ENCODE data around the gene PCSK5.

Gene PCSK5

DNA sequence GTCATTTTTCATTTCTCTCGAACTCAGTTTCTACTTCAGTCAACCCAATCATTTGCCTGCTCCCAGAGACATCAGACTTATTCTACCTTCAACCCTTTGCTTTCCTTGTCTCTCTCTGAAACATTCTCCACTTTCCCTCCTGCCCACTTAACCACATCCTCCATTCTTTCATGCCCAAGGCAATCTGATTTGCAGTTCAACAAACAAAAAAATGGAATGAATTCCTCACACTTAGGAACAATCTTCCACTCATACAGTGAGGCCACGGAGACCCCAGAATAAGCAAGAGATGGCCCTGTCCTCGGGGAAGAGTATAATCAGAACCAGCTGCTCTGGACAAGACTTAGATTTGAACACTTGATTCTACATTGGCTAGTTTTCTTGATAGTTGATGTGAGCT is 323.3 kb downstream of the PCSK5 start:
- no peak for DNase-seq

DNA sequence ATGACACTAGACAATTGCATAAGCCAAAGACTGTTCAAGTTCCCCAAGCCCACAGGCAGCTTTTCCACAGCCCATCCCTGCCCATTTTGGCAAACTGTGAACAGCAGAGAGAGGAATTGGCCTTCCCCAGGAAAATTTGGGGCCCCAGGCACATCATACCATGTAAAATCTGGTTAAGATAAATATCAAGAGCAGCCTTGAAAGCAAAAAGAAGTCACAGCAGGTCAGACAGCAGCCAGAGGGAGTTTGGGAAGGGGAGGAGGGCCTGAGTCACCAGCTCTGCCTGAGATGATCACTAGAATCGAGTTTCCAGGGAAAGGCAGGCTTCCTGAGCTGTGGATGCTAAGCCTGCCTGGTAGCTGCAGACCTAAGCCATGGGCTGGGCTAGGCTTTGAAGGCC is 324.6 kb downstream of the PCSK5 start:
- no peak for DNase-seq

DNA sequence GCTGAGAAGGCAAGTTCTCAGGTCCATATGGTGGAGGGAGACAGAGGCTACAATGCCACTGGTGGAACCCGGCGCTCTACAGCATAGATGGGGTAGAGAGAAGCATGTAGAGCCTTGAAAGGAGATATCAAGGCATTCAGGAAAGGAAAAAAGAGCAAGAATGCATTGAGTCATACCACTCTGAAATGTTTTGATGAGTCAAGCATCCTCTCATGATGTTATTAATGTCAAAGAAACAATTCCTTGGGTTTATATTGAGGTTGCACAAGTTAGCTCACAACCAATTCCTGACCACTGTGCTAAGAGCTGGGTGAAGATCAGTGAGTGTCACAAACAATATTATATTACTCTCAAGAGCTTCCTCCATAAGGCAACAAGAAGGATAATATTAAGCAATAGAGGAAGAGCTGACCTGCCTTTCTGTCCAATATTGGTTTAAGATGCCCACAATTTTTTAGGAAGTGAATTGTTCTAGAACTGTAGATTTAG is 325.7 kb downstream of the PCSK5 start:
- DNase-seq: no peak

DNA sequence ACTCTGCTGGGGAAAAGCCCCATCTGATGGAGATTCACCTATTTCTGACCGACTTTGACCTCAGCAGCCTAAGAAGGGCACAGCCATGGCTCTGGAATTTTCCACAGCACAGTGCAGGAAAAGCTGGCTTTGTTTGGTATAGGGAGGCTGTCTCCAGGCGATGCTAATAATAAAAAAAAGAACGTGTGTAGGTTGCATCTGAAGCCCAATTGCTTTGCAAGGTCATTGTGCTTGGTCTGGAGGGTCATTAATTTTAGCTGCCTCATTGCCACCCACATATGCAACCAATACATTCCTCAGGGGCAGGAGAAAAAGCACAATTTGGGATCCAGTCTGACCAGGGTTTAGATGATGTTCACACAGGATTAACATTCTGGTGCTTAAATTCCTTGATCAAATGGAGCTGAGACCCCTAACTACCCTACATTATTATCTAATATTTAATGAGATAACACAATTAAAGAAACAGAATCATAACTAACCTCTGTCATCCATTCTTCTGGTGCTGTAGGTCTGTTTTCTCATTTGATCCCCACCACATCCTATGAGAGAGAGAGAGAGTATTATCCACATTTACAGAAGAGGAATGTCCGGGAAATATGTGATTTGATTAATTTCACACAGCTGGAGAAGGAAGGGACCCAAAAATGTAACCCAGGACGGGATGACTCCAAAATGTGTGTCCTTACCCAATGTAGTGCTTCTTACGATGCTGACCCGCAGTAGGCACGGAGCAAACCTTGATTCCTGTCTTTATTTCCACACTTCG is 327.8 kb downstream of the PCSK5 start:
- no peak for DNase-seq

- DNase-seq: no peak
These were observed 328.5 kb downstream of the PCSK5 start for GRCh38 chr9:76218886-76219445.

GRCh38 chr9:76219560-76220151 is 329.2 kb downstream of the PCSK5 start:
- no peak for DNase-seq

DNA sequence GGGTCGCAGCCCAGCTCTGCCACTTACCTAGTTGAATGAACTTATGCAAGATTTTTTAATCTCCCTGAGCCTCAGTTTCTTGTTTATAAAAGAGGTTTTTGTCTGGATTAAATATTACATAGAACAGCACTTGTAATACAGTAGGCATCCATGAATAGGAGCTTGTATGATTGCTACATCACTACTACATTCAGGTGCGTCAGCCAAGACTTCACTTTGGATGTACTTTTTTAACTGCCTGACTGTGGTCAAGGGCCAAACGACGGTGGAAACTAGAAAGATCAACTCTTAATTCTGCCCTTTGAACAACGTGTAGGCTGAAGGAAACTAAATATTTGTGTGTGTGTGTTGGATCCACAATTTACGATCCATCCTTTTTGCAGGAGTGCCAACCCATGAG is 330.9 kb downstream of the PCSK5 start:
- DNase-seq: no peak

- DNase-seq: no peak
These were observed 333.4 kb downstream of the PCSK5 start for GRCh38 chr9:76223749-76224340.

GRCh38 chr9:76227156-76227555 is 336.7 kb downstream of the PCSK5 start:
- DNase-seq: no peak

DNA sequence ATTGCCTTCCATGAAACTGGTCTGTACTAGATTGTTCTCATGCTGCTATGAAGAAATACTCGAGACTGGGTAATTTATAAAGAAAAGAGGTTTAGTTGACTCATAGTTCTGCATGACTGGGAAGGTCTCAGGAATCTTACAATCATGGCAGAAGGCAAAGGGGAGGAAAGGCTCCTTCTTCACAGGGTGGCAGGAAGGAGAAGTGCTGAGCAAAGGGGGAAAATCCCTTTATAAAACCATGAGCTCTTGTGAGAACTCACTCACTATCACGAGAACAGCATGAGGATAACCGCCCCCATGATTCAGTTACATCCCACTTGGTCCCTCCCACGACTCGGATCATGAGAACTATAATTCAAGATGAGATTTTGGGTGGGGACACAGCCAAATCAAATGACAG is 340.5 kb downstream of the PCSK5 start:
- no peak for DNase-seq

GRCh38 chr9:76232861-76233489 is 342.5 kb downstream of the PCSK5 start:
- no peak for DNase-seq

GRCh38 chr9:76240578-76240977 is 350.1 kb downstream of the PCSK5 start:
- no peak for DNase-seq

GRCh38 chr9:76245518-76245917 is 355.0 kb downstream of the PCSK5 start:
- no peak for DNase-seq

DNA sequence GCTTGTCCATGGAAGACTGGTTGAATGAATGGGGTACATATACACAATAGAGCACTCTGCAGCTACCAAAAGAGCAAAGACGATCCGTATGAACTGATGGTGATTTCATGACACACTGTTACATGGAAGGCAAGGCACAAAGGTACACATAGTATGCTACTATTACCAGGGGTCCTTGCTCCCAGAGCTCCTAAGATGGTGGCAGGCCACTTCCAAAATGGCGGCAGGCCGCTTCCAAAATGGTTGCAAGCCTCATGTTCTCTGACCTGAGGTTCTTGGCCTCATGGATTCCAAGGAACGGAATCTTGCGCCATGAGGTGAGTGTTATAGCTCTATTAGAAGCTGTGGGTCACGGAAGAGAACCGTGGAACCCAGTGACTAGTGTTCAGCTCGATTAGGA is 356.2 kb downstream of the PCSK5 start:
- no peak for DNase-seq

DNA sequence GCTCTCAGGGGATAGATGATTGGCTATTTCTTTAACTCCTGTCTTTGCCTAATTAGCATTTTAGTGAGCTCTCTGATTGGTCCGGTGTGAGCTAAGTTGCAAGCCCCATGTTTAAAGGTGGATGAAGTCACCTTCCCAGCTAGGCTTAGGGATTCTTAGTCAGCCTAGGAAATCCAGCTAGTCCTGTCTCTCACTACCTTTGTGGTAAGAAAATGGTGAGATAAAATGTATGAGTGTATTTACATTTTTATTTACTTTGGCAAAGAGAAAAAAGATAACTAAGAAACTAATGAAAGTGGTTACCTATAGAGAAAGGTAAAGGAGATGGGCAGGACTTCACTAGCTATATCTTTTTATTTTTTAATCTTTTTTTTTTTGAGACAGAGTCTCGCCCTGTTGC is 357.0 kb downstream of the PCSK5 start:
- DNase-seq: no peak

- no peak for DNase-seq
These were observed 358.8 kb downstream of the PCSK5 start for GRCh38 chr9:76249309-76249708.

- no peak for DNase-seq
These were observed 365.4 kb downstream of the PCSK5 start for GRCh38 chr9:76255781-76256455.

- no peak for DNase-seq
These were observed 366.8 kb downstream of the PCSK5 start for GRCh38 chr9:76257311-76257710.

DNA sequence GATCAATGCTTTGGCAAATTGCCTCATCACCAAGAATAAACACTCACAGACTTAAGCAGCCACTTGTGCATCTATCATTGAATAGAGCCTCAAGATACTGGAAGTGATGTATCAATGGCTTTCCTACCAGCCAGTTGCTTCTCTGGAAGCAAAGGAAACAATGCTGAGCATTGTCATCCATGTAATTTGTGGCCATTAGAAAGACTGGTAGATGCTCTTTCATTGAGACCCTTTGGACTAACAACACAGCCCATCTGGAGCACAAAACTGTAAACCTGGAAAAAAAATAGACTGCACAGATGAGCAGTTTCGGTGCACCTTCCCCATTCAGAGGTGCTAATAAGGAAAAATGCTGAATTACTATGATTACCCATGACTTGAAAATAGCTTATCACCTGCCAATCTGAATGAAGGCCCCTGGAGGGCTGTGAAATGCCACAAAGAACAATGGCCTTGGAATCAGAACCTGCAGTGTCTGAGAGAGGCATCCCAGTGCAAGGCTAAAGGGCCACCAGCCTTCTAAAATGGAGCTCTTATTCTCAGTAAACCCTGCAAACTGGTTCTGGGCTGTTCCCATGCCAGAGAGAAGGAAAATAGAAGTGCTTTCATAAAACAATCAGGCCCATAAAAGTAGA is 376.3 kb downstream of the PCSK5 start:
- DNase-seq: no peak

DNA sequence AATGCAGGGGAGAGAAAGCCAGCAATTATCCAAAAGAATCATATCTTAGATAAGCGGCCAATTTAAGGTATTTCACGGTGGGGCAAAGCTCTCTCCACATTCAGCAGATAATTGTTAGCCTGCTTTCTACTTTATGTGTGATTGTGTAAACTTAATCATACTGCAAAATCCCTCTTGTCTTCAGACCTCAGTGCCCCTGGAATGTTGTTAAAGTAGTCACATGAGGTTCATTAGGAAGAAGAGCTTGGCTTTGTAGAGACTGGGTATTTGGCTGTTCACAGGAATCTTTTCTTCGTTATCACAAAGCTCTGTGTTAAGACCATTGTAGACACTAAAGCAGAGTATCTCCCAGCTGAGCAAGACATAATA is 376.8 kb downstream of the PCSK5 start:
- no peak for DNase-seq

GRCh38 chr9:76269789-76270188 is 379.3 kb downstream of the PCSK5 start:
- DNase-seq: no peak

DNA sequence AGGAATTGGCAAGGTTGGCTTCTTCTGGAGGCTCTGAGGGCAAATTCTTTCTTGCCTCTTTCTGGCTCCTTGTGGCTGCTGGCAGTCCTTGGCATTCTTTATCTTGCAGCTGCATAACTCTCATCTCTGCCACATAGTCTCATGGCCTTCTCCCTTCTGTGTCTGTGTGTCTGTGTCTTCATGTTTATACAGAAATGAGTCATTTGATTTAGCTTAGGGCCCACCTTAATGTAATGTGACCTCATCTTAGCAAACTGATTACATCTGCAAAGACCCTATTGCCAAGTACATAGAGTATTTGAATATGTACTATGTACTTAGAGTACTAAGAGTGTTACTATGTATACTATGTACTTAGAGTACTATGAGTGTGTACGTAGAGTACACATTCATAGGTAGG is 381.3 kb downstream of the PCSK5 start:
- no peak for DNase-seq

DNA sequence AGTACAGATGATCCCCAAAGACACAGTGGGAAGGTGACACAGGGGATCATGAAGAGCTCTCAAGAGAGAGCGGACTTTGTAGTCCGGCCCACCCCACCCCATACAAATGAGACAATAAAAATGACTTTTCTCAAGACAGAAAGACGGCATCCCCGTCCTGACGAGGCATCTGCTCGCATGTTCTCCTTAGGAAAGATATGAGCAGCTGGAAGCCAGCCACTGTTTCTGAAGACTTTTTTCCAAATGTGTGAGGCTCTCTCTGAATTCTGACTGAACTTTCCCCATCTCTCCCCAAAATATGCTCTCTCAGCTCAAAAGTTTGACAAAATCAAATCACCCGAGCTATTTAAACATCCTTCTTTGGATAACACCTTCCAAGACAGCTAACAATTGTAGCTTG is 398.6 kb downstream of the PCSK5 start:
- DNase-seq: no peak
